ENCODE data around the gene PLA2G3. TPM values are rescaled to one million over a fixed set of nuclear protein-coding genes. Genes with fewer than 3 reads are reported as not detected.

PLA2G3 gene
- total RNA-seq, 1 experiment from 2014 or later, result not detected

- H2AFZ ChIP-seq (ENCODE audit: low read length), result no peak overlapping the region
- H3K4me3 ChIP-seq (ENCODE audit: low read length), result no peak overlapping the region
Measured at GRCh38 chr22:31093086-31093850, 47.0 kb downstream of the PLA2G3 start.

GRCh38 chr22:31092161-31092560 lies 48.1 kb downstream of the PLA2G3 start:
- no peaks in the 10 kb centered on the region for H4K20me1 ChIP-seq (ENCODE audit: insufficient read depth, low read depth, low read length)
- no peak overlapping the region for H3K4me2 ChIP-seq (ENCODE audit: low read depth, low read length, poor library complexity, severe bottlenecking)
- H3K9me3 ChIP-seq (ENCODE audit: low read length), result no peaks in the 10 kb centered on the region
- H3K9ac ChIP-seq (ENCODE audit: low read length), result no peak overlapping the region
- H2AFZ ChIP-seq (ENCODE audit: low read length), result no peak overlapping the region
- no peaks in the 10 kb centered on the region for H3K79me2 ChIP-seq (ENCODE audit: low read length)
- peaks cover 22% of the 10 kb centered on the region for H3K4me1 ChIP-seq (ENCODE audit: low read length)
- H3K27me3 ChIP-seq (ENCODE audit: low read length), result no peaks in the 10 kb centered on the region
- no peaks in the 10 kb centered on the region for H3K9me2 ChIP-seq (replicated peaks; ENCODE audit: insufficient read depth, low read length)
- H3K27ac ChIP-seq (ENCODE audit: low read length), result no peak overlapping the region
- no peak for DNase-seq
- H3K36me3 ChIP-seq (ENCODE audit: insufficient read depth, low read length), result no peaks in the 10 kb centered on the region
- H3K4me3 ChIP-seq (ENCODE audit: low read length), result no peak overlapping the region

More at GRCh38 chr22:31093086-31093850, 47.0 kb downstream of the PLA2G3 start:
- no peak overlapping the region for H3K4me2 ChIP-seq (ENCODE audit: low read depth, low read length, poor library complexity, severe bottlenecking)
- H3K27me3 ChIP-seq (ENCODE audit: low read length), result no peaks in the 10 kb centered on the region
- H3K27ac ChIP-seq (ENCODE audit: low read length), result no peak overlapping the region
- no peaks in the 10 kb centered on the region for H3K36me3 ChIP-seq (ENCODE audit: insufficient read depth, low read length)
- H3K4me1 ChIP-seq (ENCODE audit: low read length), result peaks cover 22% of the 10 kb centered on the region
- no peak for DNase-seq
- no peaks in the 10 kb centered on the region for H3K9me2 ChIP-seq (replicated peaks; ENCODE audit: insufficient read depth, low read length)
- H3K9ac ChIP-seq (ENCODE audit: low read length), result no peak overlapping the region
- H4K20me1 ChIP-seq (ENCODE audit: insufficient read depth, low read depth, low read length), result no peaks in the 10 kb centered on the region
- no peaks in the 10 kb centered on the region for H3K79me2 ChIP-seq (ENCODE audit: low read length)
- no peaks in the 10 kb centered on the region for H3K9me3 ChIP-seq (ENCODE audit: low read length)

- Histone ChIP-seq H3K36me3 (ENCODE audit: insufficient read depth, low read length) (no peaks in the 10 kb centered on the region), H3K27ac (ENCODE audit: low read length) (no peak overlapping the region), H3K9ac (ENCODE audit: low read length) (no peak overlapping the region), H3K27me3 (ENCODE audit: low read length) (no peaks in the 10 kb centered on the region), H3K4me3 (ENCODE audit: low read length) (no peak overlapping the region), H3K79me2 (ENCODE audit: low read length) (no peaks in the 10 kb centered on the region), H3K4me1 (ENCODE audit: low read length) (peaks cover 22% of the 10 kb centered on the region), H3K4me2 (ENCODE audit: low read depth, low read length, poor library complexity, severe bottlenecking) (no peak overlapping the region), H4K20me1 (ENCODE audit: insufficient read depth, low read depth, low read length) (no peaks in the 10 kb centered on the region), H2AFZ (ENCODE audit: low read length) (no peak overlapping the region), H3K9me3 (ENCODE audit: low read length) (no peaks in the 10 kb centered on the region), H3K9me2 (replicated peaks; ENCODE audit: insufficient read depth, low read length) (no peaks in the 10 kb centered on the region)
- no peak for DNase-seq
Measured at GRCh38 chr22:31091106-31091975, 49.0 kb downstream of the PLA2G3 start.

GRCh38 chr22:31090217-31091085 lies 49.9 kb downstream of the PLA2G3 start:
- Histone ChIP-seq H3K79me2 (ENCODE audit: low read length) (no peaks in the 10 kb centered on the region), H4K20me1 (ENCODE audit: insufficient read depth, low read depth, low read length) (no peaks in the 10 kb centered on the region), H3K4me3 (ENCODE audit: low read length) (no peak overlapping the region; the same call in 1 of the 2 replicates), H3K9me3 (ENCODE audit: low read length) (no peaks in the 10 kb centered on the region), H2AFZ (ENCODE audit: low read length) (no peak overlapping the region), H3K27ac (ENCODE audit: low read length) (peak overlapping the region; percentile 71), H3K9ac (ENCODE audit: low read length) (peak overlapping the region; percentile 43; the same call in 1 of the 2 replicates), H3K9me2 (replicated peaks; ENCODE audit: insufficient read depth, low read length) (no peaks in the 10 kb centered on the region), H3K4me1 (ENCODE audit: low read length) (peaks cover 29% of the 10 kb centered on the region), H3K4me2 (ENCODE audit: low read depth, low read length, poor library complexity, severe bottlenecking) (peak overlapping the region; percentile 51), H3K27me3 (ENCODE audit: low read length) (no peaks in the 10 kb centered on the region), H3K36me3 (ENCODE audit: insufficient read depth, low read length) (no peaks in the 10 kb centered on the region)
- no peak for DNase-seq

- H3K9ac ChIP-seq (ENCODE audit: low read length), result peak overlapping the region; percentile 43
- DNase-seq, result peak; percentile 79
- H2AFZ ChIP-seq (ENCODE audit: low read length), result no peak overlapping the region
- H3K4me3 ChIP-seq (ENCODE audit: low read length), result no peak overlapping the region; the same call in 1 of the 2 replicates
- no peaks in the 10 kb centered on the region for H4K20me1 ChIP-seq (ENCODE audit: insufficient read depth, low read depth, low read length)
- no peaks in the 10 kb centered on the region for H3K9me2 ChIP-seq (replicated peaks; ENCODE audit: insufficient read depth, low read length)
- H3K4me1 ChIP-seq (ENCODE audit: low read length), result peaks cover 34% of the 10 kb centered on the region
- peak overlapping the region; percentile 71 for H3K27ac ChIP-seq (ENCODE audit: low read length)
- H3K27me3 ChIP-seq (ENCODE audit: low read length), result no peaks in the 10 kb centered on the region
- no peaks in the 10 kb centered on the region for H3K36me3 ChIP-seq (ENCODE audit: insufficient read depth, low read length)
- H3K79me2 ChIP-seq (ENCODE audit: low read length), result peaks cover 1% of the 10 kb centered on the region
- H3K4me2 ChIP-seq (ENCODE audit: low read depth, low read length, poor library complexity, severe bottlenecking), result peak overlapping the region; percentile 51
- H3K9me3 ChIP-seq (ENCODE audit: low read length), result no peaks in the 10 kb centered on the region
Measured at GRCh38 chr22:31089160-31090100, 50.9 kb downstream of the PLA2G3 start.

- Histone ChIP-seq H3K27me3 (ENCODE audit: low read length) (no peaks in the 10 kb centered on the region), H3K4me3 (ENCODE audit: low read length) (no peak overlapping the region; the same call in 1 of the 2 replicates), H3K4me1 (ENCODE audit: low read length) (peaks cover 44% of the 10 kb centered on the region), H3K36me3 (ENCODE audit: insufficient read depth, low read length) (no peaks in the 10 kb centered on the region), H3K9me2 (replicated peaks; ENCODE audit: insufficient read depth, low read length) (no peaks in the 10 kb centered on the region), H3K9ac (ENCODE audit: low read length) (0 out of 2 replicates have a peak overlapping the region, but pooled peaks have one; percentile 29), H4K20me1 (ENCODE audit: insufficient read depth, low read depth, low read length) (no peaks in the 10 kb centered on the region), H3K4me2 (ENCODE audit: low read depth, low read length, poor library complexity, severe bottlenecking) (peak overlapping the region; percentile 51), H3K27ac (ENCODE audit: low read length) (peak overlapping the region; percentile 71; the same call in 1 of the 2 replicates), H2AFZ (ENCODE audit: low read length) (no peak overlapping the region), H3K9me3 (ENCODE audit: low read length) (no peaks in the 10 kb centered on the region), H3K79me2 (ENCODE audit: low read length) (peaks cover 11% of the 10 kb centered on the region)
- no peak for DNase-seq
Measured at GRCh38 chr22:31088233-31088986, 51.9 kb downstream of the PLA2G3 start.

Measured in Karpas-422 (cell line).